ENCODE data around the gene SIN3A. TPM values are rescaled to one million over a fixed set of nuclear protein-coding genes. Genes with fewer than 3 reads are reported as not detected.
"Not testable (repeated sequence)": the region's sequence is repeated elsewhere in the genome, so short reads cannot be mapped to it uniquely, and the experiment has no call there.

SIN3A gene
- 10 to 100 TPM; 67.5 to 72.4 TPM for total RNA-seq

GRCh38 chr15:75451674-75452363 lies at the start of gene SIN3A:
SIN3A (minus strand) TSS chr15:75451690; CDS start chr15:75430375, 21,315 bp downstream.
- Mint-ChIP-seq H3K36me3 (ENCODE audit: low read depth) (peaks cover 15% of the 10 kb centered on the region), H3K9me3 (no peaks in the 10 kb centered on the region), H3K4me3 (peak within 1 kb of the TSS; percentile 96), H3K4me1 (ENCODE audit: low read depth) (peaks cover 33% of the 10 kb centered on the region), H3K27ac (peak within 1 kb of the TSS; percentile 100), H3K27me3 (no peaks in the 10 kb centered on the region)
- ChIA-PET POLR2A (interaction anchor here (1.4 to 5.6 kb wide), 9 partner anchors 9 to 195 kb away, joined by 4 to 77 read pairs (median 8); partner anchors contain the start of genes IMP3, MAN2C1, PTPN9 and SNUPN), CTCF (interaction anchor here (0.6 to 2.9 kb wide), 6 partner anchors 84 to 910 kb away, joined by 3 to 24 read pairs (median 4); partner anchors contain the start of genes IMP3 and MAN2C1)
- intact Hi-C loops (cut with micrococcal nuclease), result loop anchor here (5.0 kb wide), 2 partner anchors 85 to 190 kb away; partner anchors contain the start of genes IMP3 and MAN2C1
- ATAC-seq, result peak; percentile 52
- DNase-seq, result peak; percentile 100
- TF ChIP-seq, protein P1, sequence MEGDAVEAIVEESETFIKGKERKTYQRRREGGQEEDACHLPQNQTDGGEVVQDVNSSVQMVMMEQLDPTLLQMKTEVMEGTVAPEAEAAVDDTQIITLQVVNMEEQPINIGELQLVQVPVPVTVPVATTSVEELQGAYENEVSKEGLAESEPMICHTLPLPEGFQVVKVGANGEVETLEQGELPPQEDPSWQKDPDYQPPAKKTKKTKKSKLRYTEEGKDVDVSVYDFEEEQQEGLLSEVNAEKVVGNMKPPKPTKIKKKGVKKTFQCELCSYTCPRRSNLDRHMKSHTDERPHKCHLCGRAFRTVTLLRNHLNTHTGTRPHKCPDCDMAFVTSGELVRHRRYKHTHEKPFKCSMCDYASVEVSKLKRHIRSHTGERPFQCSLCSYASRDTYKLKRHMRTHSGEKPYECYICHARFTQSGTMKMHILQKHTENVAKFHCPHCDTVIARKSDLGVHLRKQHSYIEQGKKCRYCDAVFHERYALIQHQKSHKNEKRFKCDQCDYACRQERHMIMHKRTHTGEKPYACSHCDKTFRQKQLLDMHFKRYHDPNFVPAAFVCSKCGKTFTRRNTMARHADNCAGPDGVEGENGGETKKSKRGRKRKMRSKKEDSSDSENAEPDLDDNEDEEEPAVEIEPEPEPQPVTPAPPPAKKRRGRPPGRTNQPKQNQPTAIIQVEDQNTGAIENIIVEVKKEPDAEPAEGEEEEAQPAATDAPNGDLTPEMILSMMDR (IDR thresholded peaks at IDR 0.05), result no peak

DNA sequence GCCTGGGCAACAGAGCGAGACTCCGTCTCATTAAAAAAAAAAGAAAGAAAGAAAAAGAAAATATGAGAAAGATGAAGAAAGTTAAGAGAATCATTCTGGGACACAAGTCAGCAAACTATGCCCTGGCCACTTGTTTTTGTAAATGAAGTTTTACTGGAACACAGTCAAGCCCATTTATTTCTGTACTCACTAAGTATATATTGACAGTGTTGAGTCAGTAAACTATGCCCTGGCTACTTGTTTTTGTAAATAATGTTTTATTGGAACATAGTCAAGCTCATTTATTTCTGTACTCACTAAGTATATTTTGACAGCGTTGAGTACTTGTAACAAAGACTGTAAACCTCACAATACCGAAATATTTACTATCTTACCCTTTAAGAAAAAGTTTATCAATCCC lies 42.2 kb upstream of the SIN3A start:
- CTCF ChIA-PET, result interaction anchor here (1.3 kb wide), 1 partner anchor 126 kb away, joined by 4 read pairs; no protein-coding TSS in a partner anchor
- intact Hi-C loops (cut with micrococcal nuclease), result no loop called here
- H3K27me3 Mint-ChIP-seq, result no peaks in the 10 kb centered on the region
- DNase-seq (no peak), ATAC-seq (no peak)
- TF ChIP-seq, protein P1 (IDR thresholded peaks at IDR 0.05), result no peak
- H3K4me1 Mint-ChIP-seq (ENCODE audit: low read depth), result no peaks in the 10 kb centered on the region
- no peaks in the 10 kb centered on the region for H3K9me3 Mint-ChIP-seq
- no peak overlapping the region for H3K4me3 Mint-ChIP-seq
- no peak overlapping the region for H3K27ac Mint-ChIP-seq
- H3K36me3 Mint-ChIP-seq (ENCODE audit: low read depth), result peaks cover 5% of the 10 kb centered on the region
- POLR2A ChIA-PET, result no interaction called here

GRCh38 chr15:75483961-75484360 lies 32.5 kb upstream of the SIN3A start:
- ChIA-PET POLR2A (interaction anchor here (0.9 kb wide), 1 partner anchor 15 kb away, joined by 3 read pairs; no protein-coding TSS in a partner anchor), CTCF (no interaction called here)
- Mint-ChIP-seq H3K9me3 (no peaks in the 10 kb centered on the region), H3K4me1 (ENCODE audit: low read depth) (peaks cover 3% of the 10 kb centered on the region), H3K27me3 (no peaks in the 10 kb centered on the region), H3K36me3 (ENCODE audit: low read depth) (peaks cover 3% of the 10 kb centered on the region), H3K27ac (no peak overlapping the region), H3K4me3 (no peak overlapping the region)
- ATAC-seq (no peak), DNase-seq (no peak)
- TF ChIP-seq, protein P1 (IDR thresholded peaks at IDR 0.05), result no peak
- intact Hi-C loops (cut with micrococcal nuclease), result no loop called here

DNA sequence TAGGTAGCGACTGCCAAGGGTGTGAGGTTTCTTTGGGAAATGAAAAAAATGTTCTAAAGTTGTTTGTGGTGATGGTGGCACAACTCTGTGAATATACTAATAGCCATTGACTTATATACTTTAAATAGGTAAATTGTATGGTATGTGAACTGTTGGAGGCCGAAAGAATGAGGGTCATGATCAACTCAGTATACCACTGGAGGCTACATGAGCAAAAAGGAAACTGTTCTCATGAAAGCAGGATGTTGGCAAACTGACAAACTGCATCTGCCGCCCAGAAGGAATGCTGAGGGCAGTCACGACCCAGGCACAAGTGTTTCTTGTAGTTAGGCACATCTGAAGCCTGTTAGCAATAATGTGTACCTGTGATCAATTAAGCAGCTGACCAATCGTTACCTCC lies 32.1 kb upstream of the SIN3A start:
- ATAC-seq; DNase-seq; H3K4me1 Mint-ChIP-seq (ENCODE audit: low read depth); H3K4me3 Mint-ChIP-seq; POLR2A ChIA-PET; CTCF ChIA-PET; H3K27ac Mint-ChIP-seq; intact Hi-C loops (cut with micrococcal nuclease); H3K27me3 Mint-ChIP-seq; H3K36me3 Mint-ChIP-seq (ENCODE audit: low read depth); H3K9me3 Mint-ChIP-seq: not testable (repeated sequence)

DNA sequence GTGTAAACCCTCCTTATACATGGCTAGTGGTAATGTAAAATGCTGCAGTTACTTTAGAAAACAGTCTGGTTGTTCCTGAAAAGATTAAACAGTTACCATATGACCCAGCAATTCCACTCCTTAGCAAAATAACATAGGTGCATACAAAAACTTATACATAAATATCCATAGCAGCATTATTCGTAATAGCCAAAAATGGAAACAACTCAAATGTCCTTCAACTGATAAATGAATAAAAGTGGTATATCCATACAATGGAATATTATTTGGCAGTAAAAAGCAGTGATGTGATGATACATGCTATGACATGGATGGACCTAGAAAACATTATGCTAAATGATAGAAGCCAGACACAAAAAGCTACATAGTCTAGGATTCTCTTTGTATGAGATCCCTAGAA lies 31.6 kb upstream of the SIN3A start:
- intact Hi-C loops (cut with micrococcal nuclease), result no loop called here
- peaks cover 4% of the 10 kb centered on the region for H3K36me3 Mint-ChIP-seq (ENCODE audit: low read depth)
- ChIA-PET CTCF (no interaction called here), POLR2A (no interaction called here)
- no peak for DNase-seq
- no peaks in the 10 kb centered on the region for H3K27me3 Mint-ChIP-seq
- TF ChIP-seq, protein P1 (IDR thresholded peaks at IDR 0.05), result no peak
- H3K27ac Mint-ChIP-seq, result no peak overlapping the region
- H3K9me3 Mint-ChIP-seq, result no peaks in the 10 kb centered on the region
- no peak for ATAC-seq
- no peak overlapping the region for H3K4me3 Mint-ChIP-seq
- H3K4me1 Mint-ChIP-seq (ENCODE audit: low read depth), result peaks cover 3% of the 10 kb centered on the region

GRCh38 chr15:75480463-75480862 lies 29.0 kb upstream of the SIN3A start:
- ChIA-PET CTCF (interaction anchor here (1.5 kb wide), 1 partner anchor 28 kb away, joined by 3 read pairs; no protein-coding TSS in a partner anchor), POLR2A (interaction anchor here (1.1 kb wide), 1 partner anchor 28 kb away, joined by 3 read pairs; no protein-coding TSS in a partner anchor)
- DNase-seq; H3K27ac Mint-ChIP-seq; H3K4me1 Mint-ChIP-seq (ENCODE audit: low read depth); intact Hi-C loops (cut with micrococcal nuclease); H3K4me3 Mint-ChIP-seq; H3K36me3 Mint-ChIP-seq (ENCODE audit: low read depth); H3K9me3 Mint-ChIP-seq; H3K27me3 Mint-ChIP-seq; ATAC-seq: not testable (repeated sequence)
